ENCODE measurements around the gene SEMA6D. TPM values are rescaled to one million over a fixed set of nuclear protein-coding genes. Genes with fewer than 3 reads are reported as not detected.

Gene SEMA6D
- total RNA-seq, 1 donor from 2014 or later = 8.0 TPM

DNA sequence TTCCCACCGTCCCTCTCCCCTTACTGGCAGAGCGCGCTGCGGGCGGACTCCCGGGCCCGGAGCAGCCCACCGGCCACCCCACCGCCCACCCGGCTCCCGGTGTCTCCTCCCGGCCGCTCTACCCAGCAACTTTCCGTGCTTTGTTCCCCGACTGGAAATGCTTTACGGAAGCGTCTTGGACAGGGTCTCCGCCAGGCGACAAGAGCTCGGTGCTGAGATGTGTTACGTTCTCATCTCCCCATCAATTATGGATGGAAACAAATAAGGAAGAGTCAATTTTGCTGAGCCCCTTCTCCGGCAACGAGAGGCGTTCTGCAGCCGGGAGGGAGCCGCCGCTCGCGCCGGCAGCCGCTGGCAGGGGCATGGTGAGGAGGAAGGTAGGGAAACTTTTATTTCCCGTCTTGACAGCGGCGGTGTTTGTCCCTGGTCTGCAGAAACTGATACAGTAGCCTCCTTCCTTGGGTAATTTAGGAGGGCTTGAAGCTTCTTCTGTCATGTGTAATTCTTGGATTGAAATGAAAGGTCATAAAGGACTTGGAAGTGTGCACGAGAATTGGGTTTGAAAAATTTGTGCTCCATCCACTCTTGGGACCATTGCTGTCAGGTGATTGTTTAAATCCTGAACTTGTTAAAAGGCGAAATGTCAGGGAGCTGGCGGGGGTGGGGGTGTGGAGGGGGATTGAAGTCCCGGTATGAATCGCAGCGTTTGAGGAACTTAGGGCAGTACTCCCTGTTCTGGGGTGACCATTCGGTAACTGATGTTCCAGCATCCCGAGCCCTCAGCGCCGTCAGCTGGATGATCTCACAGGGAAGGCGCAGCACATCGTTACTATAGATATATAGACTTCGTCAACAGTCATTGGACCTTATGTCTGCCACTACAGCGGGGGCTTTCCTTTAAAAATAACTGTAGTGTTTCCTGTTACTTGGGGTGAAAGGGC lies 1.5 kb downstream of the SEMA6D start:
- Histone ChIP-seq H3K4me1 (peaks cover 11% of the 10 kb centered on the region), H3K36me3 (no peaks in the 10 kb centered on the region), H3K27ac (peak overlapping the region; percentile 65), H3K4me3 (peak overlapping the region; percentile 66), H3K9me3 (no peaks in the 10 kb centered on the region), H3K27me3 (peaks cover 23% of the 10 kb centered on the region)
- ATAC-seq = no peak
- intact Hi-C loops (cut with DNase I) = no loop called here
- DNase-seq = peak; percentile 59
- TF ChIP-seq, protein P1, sequence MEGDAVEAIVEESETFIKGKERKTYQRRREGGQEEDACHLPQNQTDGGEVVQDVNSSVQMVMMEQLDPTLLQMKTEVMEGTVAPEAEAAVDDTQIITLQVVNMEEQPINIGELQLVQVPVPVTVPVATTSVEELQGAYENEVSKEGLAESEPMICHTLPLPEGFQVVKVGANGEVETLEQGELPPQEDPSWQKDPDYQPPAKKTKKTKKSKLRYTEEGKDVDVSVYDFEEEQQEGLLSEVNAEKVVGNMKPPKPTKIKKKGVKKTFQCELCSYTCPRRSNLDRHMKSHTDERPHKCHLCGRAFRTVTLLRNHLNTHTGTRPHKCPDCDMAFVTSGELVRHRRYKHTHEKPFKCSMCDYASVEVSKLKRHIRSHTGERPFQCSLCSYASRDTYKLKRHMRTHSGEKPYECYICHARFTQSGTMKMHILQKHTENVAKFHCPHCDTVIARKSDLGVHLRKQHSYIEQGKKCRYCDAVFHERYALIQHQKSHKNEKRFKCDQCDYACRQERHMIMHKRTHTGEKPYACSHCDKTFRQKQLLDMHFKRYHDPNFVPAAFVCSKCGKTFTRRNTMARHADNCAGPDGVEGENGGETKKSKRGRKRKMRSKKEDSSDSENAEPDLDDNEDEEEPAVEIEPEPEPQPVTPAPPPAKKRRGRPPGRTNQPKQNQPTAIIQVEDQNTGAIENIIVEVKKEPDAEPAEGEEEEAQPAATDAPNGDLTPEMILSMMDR (IDR thresholded peaks at IDR 0.05) = no peak

DNA sequence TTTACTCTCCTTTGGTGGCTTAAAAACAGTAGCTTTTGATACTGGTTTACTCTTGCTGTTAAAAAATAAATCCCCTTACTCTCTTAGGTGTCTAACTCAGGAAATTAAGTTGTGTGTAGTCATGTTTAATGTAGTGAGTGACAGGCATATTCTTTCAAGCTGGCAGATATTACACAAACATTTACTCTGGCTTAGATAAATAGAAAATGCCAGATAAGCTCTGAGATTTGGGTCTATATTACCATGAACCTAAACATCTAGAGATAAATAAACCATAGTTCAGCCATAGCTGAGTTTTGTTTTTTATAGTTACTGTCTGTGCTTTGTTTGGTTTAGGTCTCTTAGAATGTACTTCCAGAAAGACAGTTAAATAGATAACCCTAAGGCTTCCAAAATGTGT lies 2.4 kb downstream of the SEMA6D start:
- no peaks in the 10 kb centered on the region for H3K9me3 ChIP-seq
- intact Hi-C loops (cut with DNase I) = no loop called here
- peaks cover 11% of the 10 kb centered on the region for H3K4me1 ChIP-seq
- TF ChIP-seq, protein P1 (IDR thresholded peaks at IDR 0.05) = no peak
- no peak for DNase-seq
- peak overlapping the region; percentile 66 for H3K4me3 ChIP-seq
- no peaks in the 10 kb centered on the region for H3K36me3 ChIP-seq
- H3K27ac ChIP-seq = peak overlapping the region; percentile 8
- no peak for ATAC-seq
- peaks cover 21% of the 10 kb centered on the region for H3K27me3 ChIP-seq

DNA sequence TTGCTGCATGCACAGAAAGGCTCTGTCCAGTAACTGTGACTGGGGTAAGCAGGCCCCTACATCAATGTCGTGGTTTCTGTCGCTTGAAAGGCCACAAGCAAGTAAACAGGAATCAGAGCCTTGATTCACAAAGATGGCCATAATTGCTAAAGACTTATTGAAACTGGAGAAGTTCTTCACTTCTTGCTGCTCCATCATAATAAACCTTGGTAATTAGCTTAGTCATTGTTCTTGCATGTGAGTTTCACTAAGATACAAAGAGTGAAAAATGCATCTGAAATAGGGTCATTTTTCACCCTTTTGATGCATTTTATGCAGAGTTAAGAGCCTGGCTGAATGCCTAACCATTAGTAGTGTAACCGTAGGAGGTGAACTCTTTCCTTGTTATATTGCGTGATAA lies 3.2 kb downstream of the SEMA6D start:
- DNase-seq = no peak
- Histone ChIP-seq H3K27me3 (peaks cover 17% of the 10 kb centered on the region), H3K4me1 (peaks cover 11% of the 10 kb centered on the region), H3K27ac (no peak overlapping the region), H3K9me3 (no peaks in the 10 kb centered on the region), H3K4me3 (no peak overlapping the region), H3K36me3 (no peaks in the 10 kb centered on the region)
- ATAC-seq = no peak
- intact Hi-C loops (cut with DNase I) = no loop called here
- TF ChIP-seq, protein P1 (IDR thresholded peaks at IDR 0.05) = no peak

DNA sequence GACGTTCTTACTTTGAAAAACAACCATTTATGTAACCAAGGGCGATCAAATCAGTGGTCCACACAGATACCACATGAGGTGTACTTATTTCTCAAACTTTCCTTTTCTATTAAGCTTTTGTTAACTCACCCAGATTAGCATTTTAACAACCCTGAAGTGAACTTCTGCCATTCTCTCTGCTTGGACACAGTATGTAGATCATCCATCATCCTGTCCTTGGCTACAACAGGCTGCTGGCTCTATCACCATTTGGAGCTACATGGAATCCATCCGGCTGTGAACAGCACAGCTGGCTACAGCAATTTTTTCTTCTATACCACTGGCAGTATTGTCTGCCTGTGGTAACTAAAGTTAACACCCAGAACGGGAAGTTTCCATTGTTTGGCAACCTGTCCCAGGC lies 4.4 kb downstream of the SEMA6D start:
- no peak for DNase-seq
- no peak overlapping the region for H3K27ac ChIP-seq
- TF ChIP-seq, protein P1 (IDR thresholded peaks at IDR 0.05) = no peak
- H3K4me1 ChIP-seq = peaks cover 4% of the 10 kb centered on the region
- no peaks in the 10 kb centered on the region for H3K9me3 ChIP-seq
- no peak overlapping the region for H3K4me3 ChIP-seq
- H3K27me3 ChIP-seq = peaks cover 17% of the 10 kb centered on the region
- intact Hi-C loops (cut with DNase I) = no loop called here
- H3K36me3 ChIP-seq = no peaks in the 10 kb centered on the region
- no peak for ATAC-seq

DNA sequence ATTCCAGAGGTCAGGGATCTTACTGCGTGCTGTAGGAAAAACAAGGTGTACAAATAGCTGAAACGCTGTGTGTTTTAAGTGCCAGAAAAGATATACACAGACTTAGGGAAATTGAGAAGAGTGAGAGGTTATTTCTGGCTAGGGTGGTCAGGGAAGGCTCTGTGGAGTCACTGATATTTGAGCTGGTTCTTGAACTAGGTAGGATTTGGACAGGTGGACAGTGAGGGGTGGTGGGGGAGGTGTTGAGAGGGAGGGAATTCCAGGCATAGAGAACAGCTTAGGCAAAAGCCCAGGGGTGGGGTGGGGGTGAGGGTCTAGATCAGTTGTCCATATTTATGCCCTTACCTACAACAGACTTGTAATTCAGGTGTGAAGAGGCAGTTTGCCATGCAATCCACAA lies 7.0 kb downstream of the SEMA6D start:
- DNase-seq (no peak), ATAC-seq (no peak)
- H3K4me1 ChIP-seq = peaks cover 9% of the 10 kb centered on the region
- no peak overlapping the region for H3K27ac ChIP-seq
- intact Hi-C loops (cut with DNase I) = no loop called here
- TF ChIP-seq, protein P1 (IDR thresholded peaks at IDR 0.05) = no peak
- no peak overlapping the region for H3K4me3 ChIP-seq
- H3K36me3 ChIP-seq = no peaks in the 10 kb centered on the region
- no peaks in the 10 kb centered on the region for H3K9me3 ChIP-seq
- H3K27me3 ChIP-seq = peaks cover 6% of the 10 kb centered on the region

Data from upper lobe of right lung (tissue), 1 donor.